Esophagus squamous epithelium (tissue), 4 donors: ENCODE data around the gene WSCD1.

ENCODE experiments used
- POLR2A ChIP-seq, 4 donors: fragments of 450-650 bp; IDR thresholded peaks; one replicate each; pipeline ENCODE4 v1.6.1; 2017; ENCODE audit warnings: antibody characterized with exemption in 4 of 4, mild to moderate bottlenecking in 4 of 4, moderate library complexity in 3 of 4
- TF ChIP-seq, protein P1 (sequence below), 6 experiments: fragments of 450-650 bp in 4 of 6; fragments of 200-600 bp in 2 of 6; sonication (generic) in 2 of 6; IDR thresholded peaks; one replicate each; pipeline ENCODE4 v1.5.1; 2016 to 2019; ENCODE audit warnings: antibody characterized with exemption in 6 of 6, mild to moderate bottlenecking in 4 of 6, moderate library complexity in 4 of 6

DNA sequence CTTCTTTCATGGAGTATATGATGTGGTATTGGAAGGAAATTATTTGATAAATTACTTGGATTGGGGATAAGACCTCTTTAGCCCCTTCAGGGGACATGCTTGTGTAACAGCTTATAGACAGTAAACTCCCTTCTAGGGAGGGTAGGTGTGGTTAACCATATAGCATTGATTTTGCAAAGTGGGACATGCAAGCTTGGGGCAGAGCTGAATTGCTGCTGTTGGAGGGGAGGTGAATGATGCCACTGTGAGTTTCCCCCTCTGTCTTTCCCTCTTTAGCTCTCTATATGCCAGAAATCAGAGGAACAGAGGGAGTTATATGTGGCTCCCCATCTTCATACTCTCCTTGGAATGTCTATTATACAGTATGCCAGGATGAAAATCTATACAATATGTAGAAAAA lies 54.7 kb downstream of the WSCD1 start:
- TF ChIP-seq, protein P1, sequence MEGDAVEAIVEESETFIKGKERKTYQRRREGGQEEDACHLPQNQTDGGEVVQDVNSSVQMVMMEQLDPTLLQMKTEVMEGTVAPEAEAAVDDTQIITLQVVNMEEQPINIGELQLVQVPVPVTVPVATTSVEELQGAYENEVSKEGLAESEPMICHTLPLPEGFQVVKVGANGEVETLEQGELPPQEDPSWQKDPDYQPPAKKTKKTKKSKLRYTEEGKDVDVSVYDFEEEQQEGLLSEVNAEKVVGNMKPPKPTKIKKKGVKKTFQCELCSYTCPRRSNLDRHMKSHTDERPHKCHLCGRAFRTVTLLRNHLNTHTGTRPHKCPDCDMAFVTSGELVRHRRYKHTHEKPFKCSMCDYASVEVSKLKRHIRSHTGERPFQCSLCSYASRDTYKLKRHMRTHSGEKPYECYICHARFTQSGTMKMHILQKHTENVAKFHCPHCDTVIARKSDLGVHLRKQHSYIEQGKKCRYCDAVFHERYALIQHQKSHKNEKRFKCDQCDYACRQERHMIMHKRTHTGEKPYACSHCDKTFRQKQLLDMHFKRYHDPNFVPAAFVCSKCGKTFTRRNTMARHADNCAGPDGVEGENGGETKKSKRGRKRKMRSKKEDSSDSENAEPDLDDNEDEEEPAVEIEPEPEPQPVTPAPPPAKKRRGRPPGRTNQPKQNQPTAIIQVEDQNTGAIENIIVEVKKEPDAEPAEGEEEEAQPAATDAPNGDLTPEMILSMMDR (IDR thresholded peaks at IDR 0.05) = no peak
- no peak for TF ChIP-seq POLR2A (IDR thresholded peaks at IDR 0.05)
